Heart right ventricle (tissue), 16 donors: Measurements from ENCODE around the gene MYL9. TPM values are rescaled to one million over a fixed set of nuclear protein-coding genes. Genes with fewer than 3 reads are reported as not detected.
"Not testable (repeated sequence)": the region's sequence is repeated elsewhere in the genome, so short reads cannot be mapped to it uniquely, and the experiment has no call there.

ENCODE experiments used
- ATAC-seq, 8 donors: fragments of 200-7000 bp; cut with Tn5 transposase; one replicate each; pipeline ENCODE4 v1.9.1; 2020; ENCODE audit warnings: mild to moderate bottlenecking in 8 of 8, moderate library complexity in 8 of 8, moderate number of reproducible peaks in 1 of 8
- DNase-seq, 2 donors: peaks; one replicate each; pipeline ENCODE4 v3.0.0-alpha.2; 2020
- H3K27ac ChIP-seq, 10 donors: fragments of 200-600 bp; sonication (generic) in 2 of 10; one replicate each; pipeline versions ENCODE4 v1.5.0 to v1.8.0; 2020 to 2022; ENCODE audit warnings: mild to moderate bottlenecking in 3 of 10
- H3K27me3 ChIP-seq, 7 donors: fragments of 200-600 bp; one replicate each; pipeline ENCODE4 v1.8.0; 2021 to 2022; ENCODE audit warnings: mild to moderate bottlenecking in 2 of 7
- H3K36me3 ChIP-seq, 9 donors: fragments of 200-600 bp; sonication (generic) in 1 of 9; one replicate each; pipeline versions ENCODE4 v1.5.0 to v1.8.0; 2020 to 2022; ENCODE audit warnings: mild to moderate bottlenecking in 2 of 9
- H3K4me1 ChIP-seq, 9 donors: fragments of 200-600 bp; sonication (generic) in 1 of 9; one replicate each; pipeline versions ENCODE4 v1.5.0 to v1.8.0; 2020 to 2022; ENCODE audit warnings: mild to moderate bottlenecking in 4 of 9
- H3K4me3 ChIP-seq, 10 donors: fragments of 200-600 bp; sonication (generic) in 2 of 10; one replicate each; pipeline versions ENCODE4 v1.5.0 to v1.8.0; 2020 to 2022; ENCODE audit warnings: mild to moderate bottlenecking in 7 of 10, moderate library complexity in 2 of 10
- H3K9me3 ChIP-seq, 11 donors: fragments of 200-600 bp in 10 of 11; sonication (generic) in 2 of 11; one replicate each; pipeline versions ENCODE4 v1.5.0 to v1.8.0; 2013 to 2022; ENCODE audit warnings: mild to moderate bottlenecking in 2 of 11, control low read depth in 1 of 11, moderate library complexity in 1 of 11
- CTCF ChIP-seq, 9 donors: fragments of 200-600 bp; sonication (generic) in 2 of 9; IDR thresholded peaks; one replicate each; pipeline versions ENCODE4 v1.5.0 to v1.8.0; 2021 to 2022; ENCODE audit warnings: antibody characterized with exemption in 9 of 9, mild to moderate bottlenecking in 5 of 9, moderate library complexity in 1 of 9
- WGBS, 2 donors: extraction: QIAGEN DNeasy Blood & Tissue Kit; methylation state at CpG; one replicate each; pipeline ENCODE4 v1.1.7; 2013; ENCODE audit warnings: inconsistent platforms in 1 of 2; 5-methylcytosine and 5-hydroxymethylcytosine counted together
- intact Hi-C, 10 donors: fragments of 100-400 bp; cut with DNase I; formaldehyde crosslinking; loops; one replicate each; pipeline versions ENCODE4 v1.11.1 to v1.14.2; 2022
- polyA plus RNA-seq, 2 donors: library from polyadenylated mRNA; stranded (reverse); fragments of 200-250 nt; gene quantifications; one replicate each; pipeline ENCODE4 v1.2.3, GENCODE V29; 2013
- total RNA-seq, 10 donors: library from RNA; stranded (reverse); fragmentation: NEBNext Ultra II Directional in 3 of 10; extraction: Animal tissue kit (Norgen Biotek cat#: 25700) in 3 of 10; gene quantifications; one replicate each; pipeline versions ENCODE4 v1.2.1 to v1.2.4, GENCODE V29; 2021 to 2023
- donor health status: Arrhythmogenic right ventricular cardiomyopathy.
- donor health status: ischemic (EF 13 %, LVEDD 7.1; RV severe dilation, severe dysfunction).
- donor health status: healthy with polysubstance abuse.
- donor health status: DM: no; HTN: yes; CAD: no.
- donor health status: DM: no; HTN: no; CAD: no.
- donor health status: ischemic (EF 25% LVEDD 6.9; RV normal size, moderate dysfunction).
- donor health status: ischemic (EF 25% LVEDD 5.7; RV mildly dilated, moderate dysfunction).
- donor health status: healthy.
- donor health status: DM: yes; HTN: yes; CAD: no.
- donor health status: Ischemic cardiomyopathy.
- donor health status: ischemic (EF 35%, LVEDD 5.7; RV mildly dilated, moderate dysfunction).
- donor health status: nonischemic (EF 11% LVEDD 7.7; RV severe dilation, severe dysfunction).
- donor health status: DM: yes; HTN: yes; CAD: no.
- donor health status: PGD.
- donor health status: ischemic (EF 29% LVEDD 5.4; RV normal size, mild dysfunction).
- donor health status: nonischemic (EF 23%, LVEDD 6.1; RV moderate dilation, normal function).

The MYL9 gene
- total and polyA plus RNA-seq, 12 donors = 755 to 2,519 (median 1,868) TPM

- Histone ChIP-seq H3K9me3 (no peaks in the 10 kb centered on the region), H3K4me3 (no peak overlapping the region), H3K4me1 (peaks cover 0 to 52% (median 16%) of the 10 kb centered on the region in 9 donors), H3K27me3 (no peaks in the 10 kb centered on the region), H3K36me3 (peaks cover 0 to 40% (median 28%) of the 10 kb centered on the region in 9 donors), H3K27ac (peak overlapping the region in 9 of 10 donors; percentile 14 to 71 (median 51))
- 39 to 44% methylated on average over 15 of the region's 15 CpGs for WGBS, 2 donors
- DNase-seq (no peak), ATAC-seq (peak; percentile 35 to 54 (median 46))
- TF ChIP-seq CTCF (IDR thresholded peaks at IDR 0.05) = no peak
- intact Hi-C loops = loop anchor here in 2 of 10 donors (10.0 kb wide), 2 partner anchors 204 to 334 kb away; no protein-coding TSS in a partner anchor
These were observed 9.5 kb downstream of the MYL9 start for GRCh38 chr20:36550790-36551299.

GRCh38 chr20:36555248-36555647, 13.9 kb downstream of the MYL9 start:
- no peaks in the 10 kb centered on the region for H3K36me3 ChIP-seq
- H3K4me3 ChIP-seq = no peak overlapping the region
- ATAC-seq (no peak), DNase-seq (no peak)
- H3K27ac ChIP-seq = no peak overlapping the region
- TF ChIP-seq CTCF (IDR thresholded peaks at IDR 0.05) = no peak
- H3K9me3 ChIP-seq = no peaks in the 10 kb centered on the region
- H3K4me1 ChIP-seq = peaks cover 0 to 18% (median 7%) of the 10 kb centered on the region in 9 donors
- intact Hi-C loops = loop anchor here in 9 of 10 donors (5.0 to 10.0 kb wide), 6 partner anchors 37 to 330 kb away; partner anchors contain the start of gene RAB5IF (in 3 of the 9)
- WGBS, 2 donors = 88 to 96% methylated on average over 2 of the region's 2 CpGs
- H3K27me3 ChIP-seq = no peaks in the 10 kb centered on the region

- peaks cover 0 to 12% (median 5%) of the 10 kb centered on the region in 11 donors for H3K9me3 ChIP-seq
- H3K4me1 ChIP-seq = no peaks in the 10 kb centered on the region
- H3K36me3 ChIP-seq = no peaks in the 10 kb centered on the region
- H3K4me3 ChIP-seq = no peak overlapping the region
- intact Hi-C loops = no loop called here
- DNase-seq (no peak), ATAC-seq (no peak)
- TF ChIP-seq CTCF (IDR thresholded peaks at IDR 0.05) = no peak
- WGBS, 2 donors = 82 to 84% methylated on average over 2 of the region's 2 CpGs
- H3K27ac ChIP-seq = no peak overlapping the region
- H3K27me3 ChIP-seq = no peaks in the 10 kb centered on the region
These were observed 21.4 kb downstream of the MYL9 start for GRCh38 chr20:36562724-36563123.

- Histone ChIP-seq H3K36me3 (no peaks in the 10 kb centered on the region), H3K9me3 (peaks cover 0 to 12% (median 5%) of the 10 kb centered on the region in 11 donors), H3K4me3 (no peak overlapping the region), H3K27ac (no peak overlapping the region), H3K27me3 (no peaks in the 10 kb centered on the region), H3K4me1 (no peaks in the 10 kb centered on the region)
- DNase-seq = no peak
- intact Hi-C loops = no loop called here
- TF ChIP-seq CTCF (IDR thresholded peaks at IDR 0.05) = no peak
- WGBS, 2 donors = 81 to 98% methylated on average over 1 of the region's 1 CpG
- ATAC-seq = no peak
These were observed 22.1 kb downstream of the MYL9 start for GRCh38 chr20:36563374-36563773.

GRCh38 chr20:36564078-36564725, 22.9 kb downstream of the MYL9 start:
- H3K27me3 ChIP-seq, H3K4me1 ChIP-seq, H3K36me3 ChIP-seq, DNase-seq, ATAC-seq, intact Hi-C loops, H3K27ac ChIP-seq, H3K4me3 ChIP-seq: not testable (repeated sequence)
- H3K9me3 ChIP-seq = peaks cover 0 to 12% (median 5%) of the 10 kb centered on the region in 11 donors
- 96% methylated on average over 12 to 13 of the region's 13 CpGs for WGBS, 2 donors

GRCh38 chr20:36564726-36565121, 23.4 kb downstream of the MYL9 start:
- H3K27me3 ChIP-seq, intact Hi-C loops, H3K4me1 ChIP-seq, DNase-seq, ATAC-seq, H3K27ac ChIP-seq, H3K36me3 ChIP-seq, H3K4me3 ChIP-seq: not testable (repeated sequence)
- WGBS, 2 donors = 97 to 98% methylated on average over 6 of the region's 6 CpGs
- peaks cover 0 to 12% (median 5%) of the 10 kb centered on the region in 11 donors for H3K9me3 ChIP-seq
